ENCODE measurements around the gene INPP5F. TPM values are rescaled to one million over a fixed set of nuclear protein-coding genes. Genes with fewer than 3 reads are reported as not detected.

The INPP5F gene
- total and polyA plus RNA-seq, 2 of the 13 experiments (the other 11 are each of a cell fraction or from before 2014, with no cell fraction given) = 12.5 to 15.7 TPM

DNA sequence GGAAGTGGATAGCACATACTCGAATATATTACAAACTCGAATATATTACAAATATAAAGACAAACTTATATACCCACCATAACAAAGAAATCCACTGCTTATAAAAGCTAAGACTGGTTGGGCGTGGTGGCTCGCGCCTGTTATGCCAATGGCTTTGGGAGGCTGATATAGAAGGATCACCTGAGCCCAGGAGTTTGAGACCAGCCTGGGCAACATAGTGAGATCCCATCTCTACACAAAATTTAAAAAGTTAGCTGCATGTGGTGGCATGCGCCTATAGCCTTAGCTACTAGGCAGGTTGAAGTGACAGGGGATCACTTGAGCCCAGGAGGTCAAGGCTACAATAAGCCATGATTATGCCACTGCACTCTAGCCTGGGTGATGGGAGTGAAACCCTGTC, 126.4 kb downstream of the INPP5F start:
- no peaks in the 10 kb centered on the region for H3K79me2 ChIP-seq (ENCODE audit: insufficient read depth, low read length)
- BruUV-seq (replicated peaks) = no TSS peak
- intact Hi-C loops (cut with micrococcal nuclease; ENCODE audit: unreplicated experiment) = no loop called here
- ChIA-PET POLR2A (no interaction called here), CTCF (ENCODE audit: low intra/inter-chr PET ratio, low total read pairs) (no interaction called here)
- H3K4me3 ChIP-seq (replicated peaks in 1 of 3; ENCODE audit: insufficient read depth in 1 of 3, low read depth in 2 of 3, low read length in 3 of 3) = no peak overlapping the region
- no peak overlapping the region for H2AFZ ChIP-seq (ENCODE audit: low read length)
- ATAC-seq = no peak
- 96% methylated on average over 6 of the region's 6 CpGs for WGBS (ENCODE audit: low lambda C conversion rate)
- TF ChIP-seq ZFY (CRISPR knock-in tag; IDR thresholded peaks at IDR 0.05) = no peak
- TF ChIP-seq, protein P1, sequence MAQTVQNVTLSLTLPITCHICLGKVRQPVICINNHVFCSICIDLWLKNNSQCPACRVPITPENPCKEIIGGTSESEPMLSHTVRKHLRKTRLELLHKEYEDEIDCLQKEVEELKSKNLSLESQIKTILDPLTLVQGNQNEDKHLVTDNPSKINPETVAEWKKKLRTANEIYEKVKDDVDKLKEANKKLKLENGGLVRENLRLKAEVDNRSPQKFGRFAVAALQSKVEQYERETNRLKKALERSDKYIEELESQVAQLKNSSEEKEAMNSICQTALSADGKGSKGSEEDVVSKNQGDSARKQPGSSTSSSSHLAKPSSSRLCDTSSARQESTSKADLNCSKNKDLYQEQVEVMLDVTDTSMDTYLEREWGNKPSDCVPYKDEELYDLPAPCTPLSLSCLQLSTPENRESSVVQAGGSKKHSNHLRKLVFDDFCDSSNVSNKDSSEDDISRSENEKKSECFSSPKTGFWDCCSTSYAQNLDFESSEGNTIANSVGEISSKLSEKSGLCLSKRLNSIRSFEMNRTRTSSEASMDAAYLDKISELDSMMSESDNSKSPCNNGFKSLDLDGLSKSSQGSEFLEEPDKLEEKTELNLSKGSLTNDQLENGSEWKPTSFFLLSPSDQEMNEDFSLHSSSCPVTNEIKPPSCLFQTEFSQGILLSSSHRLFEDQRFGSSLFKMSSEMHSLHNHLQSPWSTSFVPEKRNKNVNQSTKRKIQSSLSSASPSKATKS (CRISPR knock-in tag; IDR thresholded peaks at IDR 0.05) = no peak
- peak; percentile 69 for TF ChIP-seq ZNF121 (CRISPR knock-in tag; IDR thresholded peaks at IDR 0.05)
- no peak overlapping the region for H3K27ac ChIP-seq (ENCODE audit: extremely low read length, insufficient read depth, low read length)
- in situ Hi-C loops (cut with HindIII; ENCODE audit: extremely low pct_ligation_motif_present, low pct_unique_long_range_greater_than_20kb) = no loop called here
- no peak for FAIRE-seq
- H3K4me2 ChIP-seq (ENCODE audit: low read depth, low read length) = no peak overlapping the region
- no peaks in the 10 kb centered on the region; a peak in 1 of 5 replicates for H3K27me3 ChIP-seq (ENCODE audit: control insufficient read depth in 1 of 2, insufficient read depth in 2 of 2, low read length in 2 of 2)
- H3K4me1 ChIP-seq (ENCODE audit: insufficient read depth, low read length) = no peaks in the 10 kb centered on the region
- H3K9ac ChIP-seq (ENCODE audit: insufficient read depth, low read depth, low read length) = no peak overlapping the region
- DNase-seq (ENCODE audit: low spot score) = no peak
- H4K20me1 ChIP-seq (ENCODE audit: insufficient read depth, low read length) = no peaks in the 10 kb centered on the region
- no peaks in the 10 kb centered on the region for H3K9me3 ChIP-seq (ENCODE audit: low read length)
- peaks cover 17 to 75% of the 10 kb centered on the region in 2 experiments for H3K36me3 ChIP-seq (replicated peaks in 1 of 2; ENCODE audit: control insufficient read depth in 1 of 2, insufficient read depth in 2 of 2, low read length in 2 of 2)

DNA sequence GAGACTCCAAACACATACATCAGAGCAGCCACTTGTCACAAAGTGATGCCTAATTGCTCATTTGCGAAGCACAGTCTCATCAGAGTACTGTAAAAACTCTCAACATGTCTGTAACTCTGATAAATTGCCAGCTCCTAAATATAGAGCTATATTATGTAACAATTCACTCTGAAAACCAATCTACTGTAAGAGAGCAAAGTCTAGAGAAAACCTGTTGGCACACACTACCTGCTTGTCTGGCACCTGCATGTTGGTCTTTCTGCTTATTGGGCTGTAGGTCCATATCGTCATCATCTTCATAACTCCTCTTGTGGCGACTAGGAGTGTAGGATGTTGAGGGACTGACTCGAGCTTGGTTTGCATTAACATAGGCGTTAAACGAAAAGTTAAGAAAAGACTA, 127.0 kb downstream of the INPP5F start:
- H3K4me2 ChIP-seq (ENCODE audit: low read depth, low read length) = no peak overlapping the region
- TF ChIP-seq ZNF766 (CRISPR knock-in tag; IDR thresholded peaks at IDR 0.05; ENCODE audit: borderline replicate concordance) (no peak), CAMTA2 (CRISPR knock-in tag; IDR thresholded peaks at IDR 0.05; ENCODE audit: borderline replicate concordance) (no peak), HDAC1 (CRISPR knock-in tag; IDR thresholded peaks at IDR 0.05) (no peak), ZNF160 (CRISPR knock-in tag; IDR thresholded peaks at IDR 0.05) (no peak), MYNN (CRISPR knock-in tag; IDR thresholded peaks at IDR 0.05; ENCODE audit: low read depth) (no peak), ZNF549 (CRISPR knock-in tag; IDR thresholded peaks at IDR 0.05) (no peak), ARNTL (CRISPR knock-in tag; IDR thresholded peaks at IDR 0.05) (no peak)
- TF ChIP-seq, protein P2, sequence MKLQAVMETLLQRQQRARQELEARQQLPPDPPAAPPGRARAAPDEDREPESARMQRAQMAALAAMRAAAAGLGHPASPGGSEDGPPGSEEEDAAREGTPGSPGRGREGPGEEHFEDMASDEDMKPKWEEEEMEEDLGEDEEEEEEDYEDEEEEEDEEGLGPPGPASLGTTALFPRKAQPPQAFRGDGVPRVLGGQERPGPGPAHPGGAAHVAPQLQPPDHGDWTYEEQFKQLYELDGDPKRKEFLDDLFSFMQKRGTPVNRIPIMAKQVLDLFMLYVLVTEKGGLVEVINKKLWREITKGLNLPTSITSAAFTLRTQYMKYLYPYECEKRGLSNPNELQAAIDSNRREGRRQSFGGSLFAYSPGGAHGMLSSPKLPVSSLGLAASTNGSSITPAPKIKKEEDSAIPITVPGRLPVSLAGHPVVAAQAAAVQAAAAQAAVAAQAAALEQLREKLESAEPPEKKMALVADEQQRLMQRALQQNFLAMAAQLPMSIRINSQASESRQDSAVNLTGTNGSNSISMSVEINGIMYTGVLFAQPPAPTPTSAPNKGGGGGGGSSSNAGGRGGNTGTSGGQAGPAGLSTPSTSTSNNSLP (IDR thresholded peaks at IDR 0.05; ENCODE audit: low read depth, low read length) = no peak
- TF ChIP-seq, protein P3, sequence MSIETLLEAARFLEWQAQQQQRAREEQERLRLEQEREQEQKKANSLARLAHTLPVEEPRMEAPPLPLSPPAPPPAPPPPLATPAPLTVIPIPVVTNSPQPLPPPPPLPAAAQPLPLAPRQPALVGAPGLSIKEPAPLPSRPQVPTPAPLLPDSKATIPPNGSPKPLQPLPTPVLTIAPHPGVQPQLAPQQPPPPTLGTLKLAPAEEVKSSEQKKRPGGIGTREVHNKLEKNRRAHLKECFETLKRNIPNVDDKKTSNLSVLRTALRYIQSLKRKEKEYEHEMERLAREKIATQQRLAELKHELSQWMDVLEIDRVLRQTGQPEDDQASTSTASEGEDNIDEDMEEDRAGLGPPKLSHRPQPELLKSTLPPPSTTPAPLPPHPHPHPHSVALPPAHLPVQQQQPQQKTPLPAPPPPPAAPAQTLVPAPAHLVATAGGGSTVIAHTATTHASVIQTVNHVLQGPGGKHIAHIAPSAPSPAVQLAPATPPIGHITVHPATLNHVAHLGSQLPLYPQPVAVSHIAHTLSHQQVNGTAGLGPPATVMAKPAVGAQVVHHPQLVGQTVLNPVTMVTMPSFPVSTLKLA (IDR thresholded peaks at IDR 0.05) = no peak

More for the DNA sequence above, 127.0 kb downstream of the INPP5F start:
- DNase-seq (ENCODE audit: low spot score) (no peak), FAIRE-seq (no peak), ATAC-seq (no peak)
- ChIA-PET CTCF (ENCODE audit: low intra/inter-chr PET ratio, low total read pairs) (no interaction called here), POLR2A (no interaction called here)
- no peak overlapping the region for H3K4me3 ChIP-seq (replicated peaks in 1 of 3; ENCODE audit: insufficient read depth in 1 of 3, low read depth in 2 of 3, low read length in 3 of 3)
- H3K9ac ChIP-seq (ENCODE audit: insufficient read depth, low read depth, low read length) = no peak overlapping the region
- peaks cover 3% of the 10 kb centered on the region for H3K79me2 ChIP-seq (ENCODE audit: insufficient read depth, low read length)
- H3K36me3 ChIP-seq (replicated peaks in 1 of 2; ENCODE audit: control insufficient read depth in 1 of 2, insufficient read depth in 2 of 2, low read length in 2 of 2) = peaks cover 15 to 75% of the 10 kb centered on the region in 2 experiments
- H4K20me1 ChIP-seq (ENCODE audit: insufficient read depth, low read length) = no peaks in the 10 kb centered on the region
- H3K4me1 ChIP-seq (ENCODE audit: insufficient read depth, low read length) = peaks cover 2% of the 10 kb centered on the region
- in situ Hi-C loops (cut with HindIII; ENCODE audit: extremely low pct_ligation_motif_present, low pct_unique_long_range_greater_than_20kb) = no loop called here
- no peak overlapping the region for H2AFZ ChIP-seq (ENCODE audit: low read length)
- H3K27me3 ChIP-seq (ENCODE audit: control insufficient read depth in 1 of 2, insufficient read depth in 2 of 2, low read length in 2 of 2) = no peaks in the 10 kb centered on the region; a peak in 1 of 5 replicates
- 96% methylated on average over 6 of the region's 6 CpGs for WGBS (ENCODE audit: low lambda C conversion rate)
- no peak overlapping the region for H3K27ac ChIP-seq (ENCODE audit: extremely low read length, insufficient read depth, low read length)
- no peaks in the 10 kb centered on the region for H3K9me3 ChIP-seq (ENCODE audit: low read length)
- intact Hi-C loops (cut with micrococcal nuclease; ENCODE audit: unreplicated experiment) = no loop called here
- BruUV-seq (replicated peaks) = no TSS peak
